22Rv1 (cell line): ENCODE data around the gene PRELID2.

ENCODE experiments used
- ZFX ChIP-seq: fragments of 450-650 bp; IDR thresholded peaks from 2 replicates; pipeline ENCODE4 v1.6.1; 2017; ENCODE audit warnings: antibody characterized with exemption, borderline replicate concordance
- TF ChIP-seq, protein P1 (sequence below): fragments of 450-650 bp; IDR thresholded peaks from 2 replicates; pipeline ENCODE4 v1.5.1; 2017; ENCODE audit warnings: mild to moderate bottlenecking

DNA sequence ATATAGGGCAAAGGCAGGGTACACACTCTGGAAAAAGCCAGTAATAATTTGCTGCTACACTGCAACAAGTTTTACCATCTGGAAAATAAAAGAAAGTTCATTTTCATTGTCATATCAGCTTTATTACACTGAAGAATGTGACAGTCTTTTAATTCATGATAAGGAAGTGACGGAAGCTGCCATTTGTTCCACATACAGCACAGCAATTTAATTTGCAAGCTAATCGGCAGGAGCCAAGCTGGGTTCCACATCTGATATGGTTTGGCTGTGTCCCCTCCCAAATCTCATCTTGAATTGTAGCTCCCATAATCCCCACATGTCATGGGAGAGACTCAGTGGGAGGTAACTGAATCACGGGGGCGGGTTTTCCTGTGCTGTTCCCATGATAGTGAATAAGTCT, 16.5 kb downstream of the PRELID2 start:
- TF ChIP-seq, protein P1, sequence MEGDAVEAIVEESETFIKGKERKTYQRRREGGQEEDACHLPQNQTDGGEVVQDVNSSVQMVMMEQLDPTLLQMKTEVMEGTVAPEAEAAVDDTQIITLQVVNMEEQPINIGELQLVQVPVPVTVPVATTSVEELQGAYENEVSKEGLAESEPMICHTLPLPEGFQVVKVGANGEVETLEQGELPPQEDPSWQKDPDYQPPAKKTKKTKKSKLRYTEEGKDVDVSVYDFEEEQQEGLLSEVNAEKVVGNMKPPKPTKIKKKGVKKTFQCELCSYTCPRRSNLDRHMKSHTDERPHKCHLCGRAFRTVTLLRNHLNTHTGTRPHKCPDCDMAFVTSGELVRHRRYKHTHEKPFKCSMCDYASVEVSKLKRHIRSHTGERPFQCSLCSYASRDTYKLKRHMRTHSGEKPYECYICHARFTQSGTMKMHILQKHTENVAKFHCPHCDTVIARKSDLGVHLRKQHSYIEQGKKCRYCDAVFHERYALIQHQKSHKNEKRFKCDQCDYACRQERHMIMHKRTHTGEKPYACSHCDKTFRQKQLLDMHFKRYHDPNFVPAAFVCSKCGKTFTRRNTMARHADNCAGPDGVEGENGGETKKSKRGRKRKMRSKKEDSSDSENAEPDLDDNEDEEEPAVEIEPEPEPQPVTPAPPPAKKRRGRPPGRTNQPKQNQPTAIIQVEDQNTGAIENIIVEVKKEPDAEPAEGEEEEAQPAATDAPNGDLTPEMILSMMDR = no peak
- no peak for TF ChIP-seq ZFX
